Measurements from ENCODE around the gene PARVG. TPM values are rescaled to one million over a fixed set of nuclear protein-coding genes. Genes with fewer than 3 reads are reported as not detected.
"Not testable (repeated sequence)": the region's sequence is repeated elsewhere in the genome, so short reads cannot be mapped to it uniquely, and the experiment has no call there.

PARVG gene
- total RNA-seq, 1 experiment from 2014 or later, result 0.24 TPM

DNA sequence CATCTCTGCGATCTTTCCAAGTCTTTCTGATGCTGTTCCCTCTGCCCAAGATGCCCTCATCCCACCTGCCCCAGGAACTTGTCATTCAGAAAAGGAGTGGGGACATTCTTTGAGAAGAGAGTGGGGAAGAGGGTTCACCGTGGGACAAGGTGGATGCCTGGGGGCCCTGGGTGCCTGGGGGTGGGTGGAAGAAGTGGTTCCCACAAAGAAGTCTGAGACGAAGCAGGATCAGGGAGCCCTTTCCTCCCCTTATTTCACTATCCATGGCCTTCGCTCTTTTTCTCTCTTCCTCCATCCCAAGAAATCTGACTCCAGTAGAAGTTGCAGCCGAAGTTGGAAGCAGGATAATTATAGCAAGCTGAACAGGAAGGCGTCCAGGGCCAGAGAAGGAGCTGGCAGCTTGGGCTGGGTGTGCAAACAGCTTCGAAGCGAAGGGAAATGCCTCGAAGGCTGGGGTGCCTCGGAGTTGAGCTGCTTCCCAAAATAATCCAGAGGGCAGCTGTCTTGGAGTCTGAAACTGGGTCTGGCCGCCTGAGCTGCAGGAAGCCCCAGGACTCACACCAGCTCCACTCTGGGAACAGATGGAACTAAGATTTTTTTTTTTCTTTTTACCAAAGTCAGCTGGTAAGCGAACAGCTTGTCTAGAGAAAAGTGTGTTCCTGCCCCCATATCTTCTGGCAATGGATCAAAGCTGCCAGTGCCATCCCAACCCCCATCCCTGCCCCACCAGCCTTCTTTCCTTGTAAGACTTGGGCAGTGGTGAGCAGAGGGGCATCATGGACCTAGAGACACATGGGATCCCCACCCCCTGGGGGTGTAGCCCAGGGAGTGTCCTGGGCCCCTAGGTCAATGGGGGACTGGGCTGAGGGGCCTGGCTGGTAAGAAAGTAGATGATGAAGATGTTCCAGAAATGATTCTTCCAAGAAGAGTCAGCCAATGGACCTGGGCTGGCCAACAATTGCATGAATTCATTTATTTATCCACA, 31.5 kb downstream of the PARVG start:
- DNase-seq (ENCODE audit: low read depth), result no peak

DNA sequence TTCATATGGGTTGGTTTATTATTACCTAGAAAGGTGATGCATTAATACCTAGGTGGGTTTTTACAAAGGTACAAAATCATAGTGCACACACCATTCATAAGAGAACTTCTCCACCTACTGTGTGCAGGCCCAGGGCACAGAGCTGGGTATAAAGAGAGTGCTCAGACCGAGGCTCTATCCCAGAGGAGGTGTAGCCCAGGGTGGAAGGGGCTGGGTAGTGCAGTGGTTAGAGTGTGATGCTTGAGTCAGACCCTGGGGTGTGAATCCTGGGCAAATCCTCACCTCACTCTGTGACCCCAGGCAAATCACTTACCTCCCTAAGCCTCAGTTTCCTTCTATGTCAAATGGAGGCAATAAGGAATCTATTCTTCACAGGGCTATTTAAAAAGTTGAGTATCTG, 32.2 kb downstream of the PARVG start:
- no peak for DNase-seq (ENCODE audit: low read depth)

GRCh38 chr22:44213489-44214043, 32.8 kb downstream of the PARVG start:
- no peak for DNase-seq (ENCODE audit: low read depth)

DNA sequence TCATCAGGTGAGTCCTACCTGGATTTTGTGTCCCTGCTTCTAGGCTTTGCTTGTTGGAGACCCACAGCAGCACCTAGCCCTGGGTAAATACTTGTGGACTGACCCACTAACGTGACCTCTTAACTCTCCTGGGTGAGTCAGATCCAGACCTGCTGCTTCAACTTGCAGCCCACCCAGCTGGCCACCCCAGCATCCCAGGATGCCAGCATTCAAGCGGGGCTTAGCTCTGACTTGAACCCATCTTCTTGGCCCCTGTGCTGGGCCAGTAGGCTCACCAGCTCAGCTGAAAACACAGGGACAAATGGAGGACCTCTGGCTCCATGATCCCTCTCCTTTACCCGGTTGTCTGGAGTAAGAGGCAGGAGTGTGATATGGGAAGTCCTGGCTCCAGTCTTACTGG, 33.5 kb downstream of the PARVG start:
- no peak for DNase-seq (ENCODE audit: low read depth)

GRCh38 chr22:44214764-44215163, 34.0 kb downstream of the PARVG start:
- no peak for DNase-seq (ENCODE audit: low read depth)

DNA sequence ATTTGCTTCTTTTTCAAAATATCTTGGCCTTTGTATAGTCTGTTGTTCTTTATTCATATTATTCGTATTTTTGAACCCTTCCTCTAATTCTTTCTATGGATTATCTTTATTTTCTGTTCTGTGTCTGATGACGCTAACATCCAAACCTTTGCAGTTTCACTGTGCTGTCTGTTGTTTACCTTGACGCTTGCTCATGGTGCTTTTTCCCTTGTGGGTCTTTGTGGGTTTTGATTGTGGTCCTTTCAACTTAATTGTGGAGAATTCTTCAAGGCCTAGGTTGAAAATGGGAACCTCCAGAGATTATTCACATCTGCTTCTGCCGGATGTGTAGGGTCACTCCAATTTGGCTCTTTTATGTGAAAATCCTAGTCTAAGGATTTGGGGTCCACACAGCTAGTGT, 34.6 kb downstream of the PARVG start:
- no peak for DNase-seq (ENCODE audit: low read depth)

- DNase-seq (ENCODE audit: low read depth), result no peak
These were observed 36.6 kb downstream of the PARVG start for GRCh38 chr22:44217346-44217745.

DNA sequence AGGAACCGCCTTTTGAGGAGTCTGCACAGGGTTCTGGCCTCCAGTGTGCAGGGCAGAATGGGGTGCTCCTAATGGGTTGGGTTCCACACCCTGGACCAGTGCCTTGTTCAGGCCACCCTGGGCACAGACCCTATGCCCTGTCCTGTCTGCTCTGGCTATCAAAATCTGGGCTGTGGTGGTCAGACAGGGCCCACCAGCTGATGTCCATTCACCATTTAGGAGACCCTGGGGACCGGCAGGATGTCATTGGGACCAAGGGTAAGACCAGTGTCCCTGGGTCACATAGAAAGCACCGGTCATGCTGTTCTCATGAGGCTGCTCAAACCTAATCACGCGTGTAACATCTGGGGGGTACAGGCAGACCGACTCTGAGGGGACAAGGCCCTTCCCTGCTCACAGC, 37.3 kb downstream of the PARVG start:
- no peak for DNase-seq (ENCODE audit: low read depth)

- DNase-seq (ENCODE audit: low read depth), result no peak
These were observed 38.6 kb downstream of the PARVG start for GRCh38 chr22:44219101-44219870.

DNA sequence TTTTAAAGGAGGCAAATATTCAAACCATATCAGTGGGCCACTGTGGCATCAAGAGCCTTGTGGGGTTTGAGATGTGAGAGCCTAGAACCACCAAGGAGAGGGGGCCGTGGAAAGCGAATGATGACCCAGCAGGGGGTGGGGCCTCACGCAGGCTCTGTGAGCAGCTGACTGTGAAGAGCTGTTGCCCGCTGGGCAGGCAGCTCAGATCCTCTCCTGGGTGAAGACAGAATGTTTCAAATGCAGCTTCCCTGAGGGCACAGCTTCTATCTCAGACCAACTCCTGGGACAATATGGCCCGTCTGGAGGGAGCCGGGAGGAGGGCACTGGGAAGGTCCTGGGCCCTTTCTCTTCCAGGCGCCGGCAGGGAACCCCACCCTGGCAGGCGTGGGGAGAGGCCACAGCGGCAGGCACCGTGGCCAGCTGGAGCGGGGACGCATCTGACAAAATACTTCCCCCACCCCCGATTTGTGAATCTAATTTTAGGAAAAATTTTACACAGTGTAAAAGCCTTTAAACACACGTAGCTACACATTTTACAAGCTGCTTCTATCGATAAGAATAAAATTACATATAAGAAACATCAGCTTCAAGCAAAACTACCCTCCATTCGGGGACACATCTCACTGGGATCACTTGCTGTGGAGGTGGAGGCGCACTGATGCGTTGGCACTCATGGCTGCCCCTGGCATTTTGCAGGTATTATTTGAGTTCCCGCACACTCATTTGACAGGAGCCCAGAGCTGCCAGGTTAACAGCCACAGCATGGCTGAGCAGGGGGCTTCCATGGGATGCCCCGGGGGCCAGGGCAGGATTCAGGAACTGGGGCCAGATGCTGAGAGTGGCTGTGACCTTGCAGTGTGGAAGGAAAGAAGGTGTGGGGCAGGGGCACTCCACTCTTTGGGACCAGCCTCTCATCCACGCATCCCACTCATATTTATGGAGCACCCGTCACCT, 40.3 kb downstream of the PARVG start:
- no peak for DNase-seq (ENCODE audit: low read depth)

DNA sequence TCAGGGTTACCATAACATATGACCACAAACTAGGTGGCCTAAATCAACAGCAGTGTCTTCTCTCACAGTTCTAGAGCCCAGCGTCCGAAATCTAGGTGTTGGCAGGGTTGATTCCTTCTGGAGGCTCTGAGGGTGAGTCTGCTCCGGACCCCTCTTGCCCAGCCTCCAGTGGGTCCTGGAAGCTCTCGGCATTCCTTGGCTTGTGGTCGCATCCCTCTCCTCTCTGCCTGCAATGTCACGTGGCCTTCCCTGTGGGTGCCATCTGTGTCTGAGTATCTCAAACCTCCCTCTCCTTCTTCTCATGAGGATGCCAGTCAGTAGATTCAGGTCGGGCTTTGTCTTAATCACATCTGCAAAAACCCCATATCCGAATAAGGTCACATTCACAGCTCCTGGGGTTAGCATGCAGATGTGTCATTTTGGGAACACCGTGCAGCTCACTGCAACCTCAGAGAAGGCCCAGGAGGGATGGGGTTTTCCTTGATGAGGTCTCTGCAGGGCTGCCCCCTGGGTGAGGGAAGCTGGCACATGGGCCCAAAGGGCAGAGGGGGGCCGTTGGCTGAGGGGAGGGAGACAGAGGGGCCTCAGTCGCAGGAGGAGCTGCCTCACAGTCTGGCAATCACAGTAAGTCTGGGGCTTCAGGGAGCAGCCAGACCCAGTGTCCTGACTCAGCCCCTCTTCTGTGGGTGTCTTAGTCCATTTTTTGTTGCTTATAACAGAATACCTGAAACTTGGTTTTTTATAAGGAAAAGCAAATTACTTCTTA, 41.2 kb downstream of the PARVG start:
- DNase-seq (ENCODE audit: low read depth), result no peak

DNA sequence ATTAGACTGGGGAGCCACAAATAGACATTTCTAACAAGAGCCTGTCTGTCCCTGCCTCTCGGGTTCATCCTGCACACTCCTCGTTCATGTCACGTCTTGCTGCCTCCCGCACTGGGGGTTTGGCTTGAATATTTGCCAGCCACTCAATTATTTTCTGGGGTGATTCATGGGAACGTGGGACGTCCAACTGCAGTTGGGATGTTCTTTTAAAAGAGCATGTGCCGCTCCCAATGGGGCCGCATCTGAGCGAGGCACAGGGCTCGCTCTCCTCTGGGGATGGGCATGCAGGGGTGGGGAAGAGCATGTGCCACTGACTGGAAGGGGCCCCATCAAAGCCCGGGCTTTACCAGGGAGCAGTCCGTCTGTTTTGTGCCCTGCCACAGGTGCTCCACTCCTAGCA, 43.4 kb downstream of the PARVG start:
- no peak for DNase-seq (ENCODE audit: low read depth)

GRCh38 chr22:44225091-44225689, 44.5 kb downstream of the PARVG start:
- no peak for DNase-seq (ENCODE audit: low read depth)

DNA sequence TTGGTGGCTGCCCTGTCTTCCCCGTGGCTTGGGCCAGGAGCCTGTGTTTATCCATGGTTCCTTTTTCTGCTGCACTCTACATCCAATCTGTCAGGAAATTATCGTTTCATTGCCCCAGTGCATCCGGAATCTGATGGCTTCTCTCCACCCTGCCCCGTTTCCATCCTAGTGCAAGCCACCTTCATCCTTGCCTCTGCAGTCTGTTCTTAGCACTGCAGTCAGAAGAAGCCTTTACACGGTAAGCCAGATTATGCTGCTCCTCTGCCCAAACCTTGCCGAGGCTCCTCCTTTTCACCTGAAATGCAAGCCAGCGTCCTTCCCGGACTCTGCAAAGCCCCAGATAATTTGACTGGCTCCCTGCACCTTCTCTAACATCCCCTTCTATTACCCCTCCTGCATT, 45.1 kb downstream of the PARVG start:
- no peak for DNase-seq (ENCODE audit: low read depth)

GRCh38 chr22:44229331-44229730, 48.6 kb downstream of the PARVG start:
- no peak for DNase-seq (ENCODE audit: low read depth)

GRCh38 chr22:44229809-44230208, 49.1 kb downstream of the PARVG start:
- DNase-seq (ENCODE audit: low read depth), result no peak

GRCh38 chr22:44231233-44231632, 50.5 kb downstream of the PARVG start:
- DNase-seq (ENCODE audit: low read depth), result no peak

GRCh38 chr22:44234372-44234771, 53.6 kb downstream of the PARVG start:
- DNase-seq (ENCODE audit: low read depth), result not testable (repeated sequence)

DNA sequence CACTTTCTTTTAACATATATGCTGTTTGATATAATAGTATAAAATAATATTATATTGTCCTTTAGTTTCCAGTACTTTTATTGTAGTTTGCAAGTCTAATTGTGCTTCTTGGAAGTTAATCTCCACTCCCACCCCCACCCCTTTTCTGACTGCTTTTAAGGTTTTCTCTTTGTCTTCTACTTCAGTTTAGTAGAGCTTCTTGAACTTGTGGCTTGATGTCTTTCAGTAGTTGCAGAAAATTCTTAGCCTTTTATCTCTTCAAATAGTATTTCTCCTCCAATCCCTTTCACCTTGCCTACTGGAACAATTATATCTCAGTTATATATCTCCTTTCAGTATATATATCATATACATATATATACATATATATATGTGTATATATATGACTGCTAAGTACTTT, 56.6 kb downstream of the PARVG start:
- no peak for DNase-seq (ENCODE audit: low read depth)

DNA sequence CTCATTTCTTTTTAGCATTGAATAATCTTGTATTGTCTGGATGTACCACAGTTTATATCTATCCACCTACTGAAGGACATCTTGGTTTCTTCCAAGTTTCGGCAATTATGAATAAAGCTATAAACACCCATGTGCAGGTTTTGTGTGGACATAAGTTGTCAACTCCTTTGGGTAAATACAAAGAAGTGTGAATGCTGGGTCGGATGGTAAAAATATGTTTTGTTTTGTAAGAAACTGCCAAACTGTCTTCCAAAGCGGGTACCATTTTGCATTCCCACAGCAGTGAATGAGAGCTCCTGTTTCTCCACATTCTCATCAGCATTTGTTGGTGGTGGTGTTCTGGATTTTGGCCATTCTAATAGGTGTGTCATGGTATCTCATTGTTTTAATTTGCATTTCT, 60.4 kb downstream of the PARVG start:
- not testable (repeated sequence) for DNase-seq (ENCODE audit: low read depth)

All from HT1080 (cell line).